Neural crest cell (in vitro differentiated cells): Measurements from ENCODE around the gene PPARGC1A. TPM values are rescaled to one million over a fixed set of nuclear protein-coding genes. Genes with fewer than 3 reads are reported as not detected.

Experiments
- DNase-seq: peaks from one replicate; pipeline ENCODE4 v3.0.0; 2021; ENCODE audit warnings: low read depth, mixed read lengths, low spot score
- H3K27ac Mint-ChIP-seq: one replicate; pipeline ENCODE4 v1.8.0; 2021; ENCODE audit warnings: mild to moderate bottlenecking, mixed read lengths; ENCODE audit not compliant: unreplicated experiment
- H3K27me3 Mint-ChIP-seq: 2 replicates; pipeline ENCODE4 v1.8.0; 2021; ENCODE audit warnings: low read depth, mild to moderate bottlenecking, mixed read lengths
- H3K36me3 Mint-ChIP-seq: 2 replicates; pipeline ENCODE4 v1.8.0; 2021; ENCODE audit warnings: low read depth, mild to moderate bottlenecking, mixed read lengths
- H3K4me1 Mint-ChIP-seq: 2 replicates; pipeline ENCODE4 v1.8.0; 2021; ENCODE audit warnings: mixed read lengths
- H3K4me3 Mint-ChIP-seq: one replicate; pipeline ENCODE4 v1.8.0; 2021; ENCODE audit warnings: mild to moderate bottlenecking, mixed read lengths
- H3K9me3 Mint-ChIP-seq: 2 replicates; pipeline ENCODE4 v1.8.0; 2021; ENCODE audit warnings: mixed read lengths
- CTCF ChIP-seq: fragments of 200-600 bp; sonication (generic); conservative IDR thresholded peaks from 2 replicates; pipeline ENCODE4 v1.5.0; 2021; ENCODE audit warnings: antibody characterized with exemption, mild to moderate bottlenecking
- total RNA-seq: library from RNA; stranded (reverse); gene quantifications from 2 replicates; pipeline ENCODE4 v1.2.1, GENCODE V29; 2021

The PPARGC1A gene
- total RNA-seq, 1 donor from 2014 or later: 2.8 TPM

DNA sequence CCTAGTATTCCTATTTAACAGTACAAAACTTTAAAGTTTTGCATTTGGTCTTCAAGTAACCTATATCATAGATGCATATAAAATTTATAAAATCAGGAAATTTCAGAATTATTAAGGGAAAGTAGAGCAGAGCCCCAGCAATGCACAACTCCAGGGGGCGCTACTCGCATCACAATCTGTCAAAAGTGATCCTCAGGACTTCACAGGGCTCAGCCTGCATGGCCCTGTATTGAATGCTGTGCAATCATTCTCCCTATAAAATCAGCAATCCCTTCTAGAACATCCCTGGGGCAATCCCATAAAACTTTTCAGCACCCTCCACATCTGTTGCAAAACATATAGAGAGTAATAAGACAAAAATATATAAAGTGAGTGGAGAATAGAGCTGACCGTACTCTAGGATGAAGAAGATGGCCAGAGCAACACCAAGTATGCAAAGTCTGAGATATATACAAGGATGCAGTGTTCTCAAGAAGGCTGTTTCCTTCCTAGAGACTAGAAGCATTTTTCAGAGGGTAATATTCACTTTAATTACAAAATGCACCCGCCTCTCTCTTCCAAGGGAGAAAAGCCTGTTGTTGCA, 12.5 kb upstream of the PPARGC1A start:
- H3K4me1 Mint-ChIP-seq: peaks cover 7% of the 10 kb centered on the region
- DNase-seq: no peak
- H3K36me3 Mint-ChIP-seq: no peaks in the 10 kb centered on the region
- no peak overlapping the region for H3K27ac Mint-ChIP-seq
- H3K27me3 Mint-ChIP-seq: no peaks in the 10 kb centered on the region
- no peaks in the 10 kb centered on the region for H3K9me3 Mint-ChIP-seq
- TF ChIP-seq CTCF: peak; percentile 45
- H3K4me3 Mint-ChIP-seq: no peak overlapping the region

- no peak for DNase-seq
- no peaks in the 10 kb centered on the region for H3K36me3 Mint-ChIP-seq
- no peaks in the 10 kb centered on the region for H3K9me3 Mint-ChIP-seq
- H3K27me3 Mint-ChIP-seq: no peaks in the 10 kb centered on the region
- TF ChIP-seq CTCF: no peak
- no peak overlapping the region for H3K4me3 Mint-ChIP-seq
- H3K27ac Mint-ChIP-seq: no peak overlapping the region
- H3K4me1 Mint-ChIP-seq: peaks cover 7% of the 10 kb centered on the region
These were observed 10.8 kb upstream of the PPARGC1A start for GRCh38 chr4:23900636-23901035.

- Mint-ChIP-seq H3K27ac (no peak overlapping the region), H3K36me3 (no peaks in the 10 kb centered on the region), H3K4me3 (no peak overlapping the region), H3K27me3 (no peaks in the 10 kb centered on the region), H3K9me3 (no peaks in the 10 kb centered on the region), H3K4me1 (no peaks in the 10 kb centered on the region)
- DNase-seq: no peak
- no peak for TF ChIP-seq CTCF
These were observed 9.7 kb upstream of the PPARGC1A start for GRCh38 chr4:23899565-23899964.

DNA sequence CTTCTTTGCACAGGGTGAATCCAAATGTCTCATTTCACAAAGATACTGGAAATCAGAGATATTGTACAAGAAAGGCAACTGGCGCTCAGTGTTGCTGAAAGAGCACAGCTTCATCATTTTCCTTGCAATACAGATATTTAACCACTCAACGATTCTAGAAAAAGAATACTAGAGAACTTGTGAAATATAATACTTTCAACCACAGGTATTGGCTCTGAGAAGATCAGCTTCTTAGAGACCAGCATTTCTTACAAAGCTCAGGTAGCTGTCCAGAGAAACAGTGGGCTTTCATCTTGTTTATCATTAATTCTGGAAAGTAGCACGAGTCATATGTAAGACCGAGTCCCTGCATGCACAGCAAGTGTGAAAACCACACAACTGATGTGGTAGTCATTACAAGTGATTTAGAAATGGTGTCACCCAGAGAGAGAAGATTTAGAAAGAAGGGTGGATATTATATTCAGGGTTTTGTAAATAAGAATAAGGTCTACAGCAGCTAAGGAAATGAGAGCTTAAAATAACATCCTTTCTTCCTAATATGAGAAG, 7.8 kb upstream of the PPARGC1A start:
- H3K27ac Mint-ChIP-seq: no peak overlapping the region
- no peak for TF ChIP-seq CTCF
- no peaks in the 10 kb centered on the region for H3K4me1 Mint-ChIP-seq
- H3K27me3 Mint-ChIP-seq: peaks cover under 1% of the 10 kb centered on the region
- H3K4me3 Mint-ChIP-seq: no peak overlapping the region
- no peak for DNase-seq
- H3K9me3 Mint-ChIP-seq: no peaks in the 10 kb centered on the region
- no peaks in the 10 kb centered on the region for H3K36me3 Mint-ChIP-seq

DNA sequence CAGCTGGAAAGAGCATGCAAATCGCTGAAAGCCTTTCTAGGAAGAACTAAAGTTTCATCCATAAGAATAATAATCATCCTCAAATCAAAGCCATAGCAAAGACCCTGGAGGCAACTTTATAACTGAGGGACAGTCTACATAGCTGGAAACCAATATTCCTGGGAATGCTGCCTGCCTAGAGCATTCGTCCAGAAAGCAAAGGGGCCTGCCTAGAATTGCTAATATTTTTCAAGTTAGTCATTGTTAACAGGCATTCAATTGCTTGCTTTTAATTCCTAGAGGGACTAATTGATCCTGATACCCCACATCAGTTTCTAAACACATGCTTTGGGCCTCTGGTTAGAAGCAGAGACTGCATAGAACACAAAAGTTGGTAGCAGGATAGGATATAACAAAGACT, 4.2 kb upstream of the PPARGC1A start:
- H3K4me3 Mint-ChIP-seq: no peak overlapping the region
- no peaks in the 10 kb centered on the region for H3K9me3 Mint-ChIP-seq
- no peak for DNase-seq
- H3K27ac Mint-ChIP-seq: no peak overlapping the region
- H3K36me3 Mint-ChIP-seq: no peaks in the 10 kb centered on the region
- H3K4me1 Mint-ChIP-seq: peaks cover 20% of the 10 kb centered on the region
- no peak for TF ChIP-seq CTCF
- peaks cover 6% of the 10 kb centered on the region for H3K27me3 Mint-ChIP-seq
